ENCODE results near the gene BTN3A1. TPM values are rescaled to one million over a fixed set of nuclear protein-coding genes. Genes with fewer than 3 reads are reported as not detected.
"Not testable (repeated sequence)": the region's sequence is repeated elsewhere in the genome, so short reads cannot be mapped to it uniquely, and the experiment has no call there.

The BTN3A1 gene
- total RNA-seq, 1 donor from 2014 or later = 9.0 TPM

DNA sequence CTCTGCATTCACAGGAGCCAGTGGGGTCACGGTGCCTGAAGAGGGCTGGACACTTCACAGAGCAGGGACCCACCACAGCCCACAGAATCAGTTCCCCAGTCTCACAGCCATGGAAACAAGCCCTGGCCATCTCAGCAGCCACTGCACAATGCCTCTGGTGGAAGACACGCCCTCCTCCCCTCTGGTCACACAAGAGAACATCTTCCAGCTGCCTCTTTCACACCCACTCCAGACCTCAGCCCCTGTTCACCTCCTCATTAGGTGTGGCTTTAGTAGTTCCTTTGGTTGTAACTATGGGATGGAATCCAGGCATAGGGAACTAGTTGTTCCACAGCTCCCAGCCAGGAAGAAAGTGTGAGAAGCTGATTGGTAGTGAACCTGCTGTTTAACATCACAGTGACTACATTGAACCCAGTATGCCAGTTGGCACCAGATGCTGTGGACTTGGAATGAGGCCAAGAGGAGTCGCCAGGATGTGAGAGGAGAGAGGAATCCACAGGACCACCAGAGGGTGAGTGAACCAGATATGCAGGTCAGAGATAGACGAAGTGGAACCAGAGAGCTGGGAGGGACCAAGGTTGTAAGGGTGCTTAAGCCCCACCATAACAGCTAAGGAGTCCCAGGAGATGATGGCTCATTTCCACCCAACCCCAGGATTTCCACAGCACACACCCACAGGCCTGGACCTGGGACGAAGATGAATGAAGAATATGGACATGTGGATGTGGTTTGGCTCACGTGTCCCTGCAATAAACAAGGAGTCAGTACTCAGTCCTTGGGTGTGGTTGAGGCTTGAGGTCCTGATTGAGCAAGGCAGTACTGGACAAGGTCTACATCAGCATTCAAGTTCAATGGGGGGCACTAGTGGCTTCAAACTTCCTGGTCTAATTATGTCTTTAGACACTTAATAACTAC lies 29.4 kb downstream of the BTN3A1 start:
- intact Hi-C loops (cut with DNase I) = no loop called here
- no peak for DNase-seq
- no peak for ATAC-seq (ENCODE audit: poor library complexity)

DNA sequence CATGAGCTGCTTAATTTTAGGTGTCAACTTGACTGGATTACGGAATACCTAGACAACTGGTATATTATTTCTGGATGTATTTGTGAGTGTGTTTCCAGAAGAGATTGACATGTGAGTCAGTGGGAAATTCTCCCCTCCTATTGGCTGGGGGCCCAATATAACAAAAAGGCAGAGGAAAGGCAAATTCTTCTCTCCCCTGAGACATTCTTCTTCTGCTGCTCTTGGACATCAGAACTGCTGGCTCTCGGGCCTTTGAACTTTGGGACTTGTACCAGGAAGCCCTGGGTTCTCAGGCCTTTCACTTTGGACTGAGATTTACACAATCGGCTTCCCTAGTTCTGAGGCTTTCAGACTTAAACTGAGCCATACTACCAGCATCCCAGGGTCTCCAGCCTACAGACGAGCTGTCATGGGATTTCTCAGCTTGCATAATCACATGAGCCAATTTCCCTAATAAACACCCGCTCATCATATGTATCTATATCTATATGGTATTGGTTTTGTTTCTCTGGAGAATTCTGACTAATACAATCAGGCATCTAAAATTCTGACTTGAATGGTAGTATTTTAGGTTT lies 30.6 kb downstream of the BTN3A1 start:
- intact Hi-C loops (cut with DNase I) = no loop called here
- DNase-seq = no peak

DNA sequence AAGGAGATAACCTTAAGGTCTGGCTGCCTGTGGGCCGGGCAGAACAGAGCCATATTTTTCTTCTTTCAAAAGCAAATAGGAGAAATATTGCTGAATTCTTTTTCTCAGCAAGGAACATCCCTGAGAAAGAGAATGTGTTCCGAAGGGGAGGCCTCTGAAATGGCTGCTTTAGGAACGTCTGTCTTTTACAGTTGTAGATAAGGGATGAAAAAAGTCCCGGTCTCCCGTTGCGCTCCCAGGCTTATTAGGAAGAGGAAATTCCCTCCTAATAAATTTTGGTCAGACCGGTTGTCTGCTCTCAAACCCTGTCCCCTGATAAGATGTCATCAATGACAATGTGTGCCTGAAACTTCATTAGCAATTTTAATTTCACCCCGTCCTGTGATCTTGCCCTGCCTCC lies 31.6 kb downstream of the BTN3A1 start:
- ATAC-seq (ENCODE audit: poor library complexity); intact Hi-C loops (cut with DNase I); DNase-seq: not testable (repeated sequence)

More for the DNA sequence above, 30.6 kb downstream of the BTN3A1 start:
- no peak for ATAC-seq (ENCODE audit: poor library complexity)

DNA sequence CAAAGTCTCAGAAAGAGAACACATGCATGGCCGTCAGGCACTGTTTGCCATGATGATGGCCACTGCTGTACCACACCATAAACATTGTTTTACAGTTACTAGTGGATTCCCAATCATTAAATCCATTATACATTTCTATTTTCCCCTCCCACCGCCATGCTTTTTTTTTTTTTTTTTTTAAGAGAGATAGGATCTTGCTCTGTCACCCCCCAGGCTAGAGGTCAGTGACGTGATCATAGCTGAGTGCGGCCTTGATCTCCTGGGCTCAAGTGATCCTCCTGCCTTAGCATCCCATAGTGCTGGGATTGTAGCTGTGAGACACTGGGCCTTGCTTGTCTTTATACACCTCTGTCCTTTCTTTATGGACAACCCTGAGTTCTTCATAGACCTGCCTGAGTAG lies 33.9 kb downstream of the BTN3A1 start:
- intact Hi-C loops (cut with DNase I) = no loop called here
- DNase-seq = no peak
- ATAC-seq (ENCODE audit: poor library complexity) = no peak

DNA sequence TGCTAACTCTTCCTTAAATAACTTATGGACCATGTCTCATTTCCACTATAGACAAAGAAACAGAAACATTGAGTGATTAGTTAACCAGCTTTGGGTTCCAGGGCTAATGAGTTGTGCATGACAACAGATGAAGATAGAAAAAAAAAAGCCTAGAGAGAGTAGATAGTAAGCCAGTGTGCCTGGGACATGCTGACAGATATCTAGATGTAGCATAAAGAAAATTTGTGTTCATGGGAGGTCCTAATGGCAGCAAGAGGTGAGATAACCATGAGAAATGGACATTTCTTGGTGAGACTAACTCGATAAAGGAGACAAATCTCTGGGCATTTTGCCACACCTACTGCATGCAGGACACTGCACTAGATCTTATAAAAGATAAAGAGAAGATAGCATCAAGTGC lies 35.5 kb downstream of the BTN3A1 start:
- ATAC-seq (ENCODE audit: poor library complexity) = no peak
- intact Hi-C loops (cut with DNase I) = no loop called here

DNA sequence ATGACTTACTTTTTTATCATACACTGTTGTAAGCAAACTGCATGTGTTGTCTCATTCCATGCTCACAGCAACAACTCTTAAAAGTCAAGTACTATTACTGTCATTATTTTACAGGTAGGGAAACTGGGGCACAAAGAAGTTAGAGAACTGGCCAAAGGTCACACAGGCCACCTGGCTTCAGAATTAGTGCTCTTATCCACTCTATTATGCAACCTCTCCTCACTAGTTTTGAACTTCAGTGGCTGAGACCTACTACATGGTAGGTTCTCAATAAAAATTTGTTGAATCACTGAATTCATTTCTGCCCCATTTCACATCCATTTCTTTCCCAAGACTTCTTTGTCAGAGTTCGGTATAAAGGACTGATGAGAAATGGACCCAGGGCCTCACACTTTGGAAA lies 35.9 kb downstream of the BTN3A1 start:
- intact Hi-C loops (cut with DNase I) = no loop called here
- DNase-seq = no peak
- ATAC-seq (ENCODE audit: poor library complexity) = no peak

More for the DNA sequence above, 35.5 kb downstream of the BTN3A1 start:
- DNase-seq = no peak

DNA sequence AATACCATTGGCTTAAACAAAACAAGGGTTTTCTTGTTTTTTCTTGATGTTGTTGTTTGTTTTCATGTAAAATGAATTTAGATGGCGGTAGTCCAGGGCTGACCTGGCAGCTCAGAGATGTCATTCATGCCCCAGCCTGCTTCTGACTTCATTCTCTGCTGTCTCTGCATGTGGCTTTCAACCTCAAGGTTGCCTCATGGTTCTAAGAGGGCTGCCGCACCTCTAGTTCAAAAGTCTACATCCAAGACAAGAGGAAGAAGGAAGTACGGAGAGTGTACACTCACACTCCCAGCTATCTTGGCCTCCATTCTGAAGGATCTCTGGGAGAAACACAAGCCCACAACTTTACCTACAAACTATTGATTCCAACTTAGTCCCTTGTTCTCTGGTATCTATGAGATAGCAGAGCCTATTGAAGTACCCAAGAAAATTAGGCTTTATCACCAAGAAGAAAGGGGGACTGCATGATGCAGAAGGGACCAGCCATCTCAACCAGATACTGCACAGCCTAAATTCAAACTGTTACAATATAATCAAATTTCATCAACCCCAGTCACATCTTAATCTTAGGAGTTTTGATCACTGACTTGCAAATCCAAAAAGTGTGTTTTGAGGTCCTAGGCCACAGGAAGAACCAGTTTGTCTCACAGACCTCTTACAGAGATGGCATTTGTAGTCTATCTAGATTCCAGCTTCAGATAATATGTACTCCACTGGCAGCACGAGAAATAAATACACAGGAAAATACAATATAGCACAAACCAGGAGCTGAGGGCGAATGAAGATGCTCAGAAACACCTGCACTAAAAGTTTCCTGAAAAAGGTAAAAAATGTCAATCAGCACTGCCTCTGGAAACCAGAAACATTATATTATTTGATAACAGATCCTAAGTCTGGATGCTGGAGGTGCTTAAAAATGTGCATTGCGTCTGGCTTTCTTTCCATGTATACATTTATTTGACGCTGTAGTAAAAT lies 37.4 kb downstream of the BTN3A1 start:
- intact Hi-C loops (cut with DNase I) = no loop called here
- DNase-seq (no peak), ATAC-seq (ENCODE audit: poor library complexity) (no peak)

DNA sequence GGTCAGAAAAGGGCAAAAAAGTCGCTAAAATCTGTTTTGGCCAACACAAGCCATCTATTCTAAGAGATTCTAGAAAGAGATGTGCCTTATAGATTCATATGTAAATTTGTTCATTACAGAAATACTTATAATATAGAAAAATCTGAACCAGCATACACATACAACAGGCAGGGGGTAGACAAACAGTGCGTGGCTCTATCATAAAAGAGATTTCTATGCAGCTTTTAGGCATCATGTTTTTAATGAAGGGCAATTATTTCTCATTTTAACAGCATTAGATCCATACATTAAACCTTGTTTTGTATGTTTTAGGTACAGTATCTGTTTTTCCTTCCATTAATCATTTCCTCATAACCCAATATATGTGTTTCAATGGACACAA lies 38.9 kb downstream of the BTN3A1 start:
- no peak for DNase-seq
- intact Hi-C loops (cut with DNase I) = no loop called here
- no peak for ATAC-seq (ENCODE audit: poor library complexity)

DNA sequence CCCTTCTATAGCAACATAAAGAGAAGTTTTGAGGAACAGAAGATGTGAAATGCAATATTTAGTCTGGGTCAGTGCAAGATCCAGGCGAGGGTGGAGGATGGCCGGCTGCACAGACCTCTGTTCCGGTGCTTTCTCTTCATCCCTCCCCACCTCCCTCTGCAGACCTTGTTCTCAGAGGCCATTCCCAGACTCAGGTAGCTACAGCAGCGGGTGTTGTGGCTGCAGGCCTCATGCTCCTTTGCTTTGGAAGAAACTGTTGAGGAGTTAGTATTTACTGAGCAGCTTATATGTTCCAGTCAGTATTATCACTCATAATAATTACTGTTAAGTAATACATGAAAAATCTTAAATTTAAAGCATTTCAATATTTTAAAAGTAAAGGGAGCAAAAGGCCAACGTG lies 39.9 kb downstream of the BTN3A1 start:
- ATAC-seq (ENCODE audit: poor library complexity) (no peak), DNase-seq (no peak)
- intact Hi-C loops (cut with DNase I) = no loop called here

DNA sequence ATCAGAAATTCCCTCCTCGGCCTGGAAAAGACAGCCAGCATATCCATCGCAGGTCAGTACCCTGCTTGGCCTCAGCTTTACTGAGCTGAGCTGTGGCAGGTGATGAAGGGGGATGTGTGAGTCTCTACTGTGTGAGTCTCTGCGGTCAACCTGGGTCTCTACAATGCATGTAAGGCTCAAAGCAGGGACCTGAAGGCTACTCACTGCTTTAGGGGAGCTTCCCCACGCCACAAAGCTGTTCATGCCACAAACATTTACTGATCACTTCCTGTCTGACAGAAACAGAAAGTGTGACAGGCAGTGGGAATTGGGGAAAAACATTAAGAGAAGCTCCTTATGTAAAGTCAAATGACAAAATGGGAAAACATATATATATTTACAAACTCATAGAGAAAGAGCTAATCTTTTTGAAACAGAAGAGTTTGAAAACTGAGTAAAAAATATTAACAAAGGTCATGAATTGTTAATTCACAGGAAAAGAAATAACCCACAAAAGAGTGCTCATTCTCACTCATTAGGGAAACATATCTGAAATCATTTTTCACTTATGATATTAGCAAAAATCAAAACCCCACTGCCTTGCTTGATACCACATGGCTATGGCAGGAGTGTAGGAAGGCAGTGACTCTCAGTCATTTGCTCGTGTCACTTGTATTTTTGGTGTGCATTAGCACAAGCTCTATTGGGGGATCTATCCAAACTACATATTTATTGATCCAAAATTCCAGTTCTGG lies 44.0 kb downstream of the BTN3A1 start:
- DNase-seq (no peak), ATAC-seq (ENCODE audit: poor library complexity) (no peak)
- intact Hi-C loops (cut with DNase I) = no loop called here

DNA sequence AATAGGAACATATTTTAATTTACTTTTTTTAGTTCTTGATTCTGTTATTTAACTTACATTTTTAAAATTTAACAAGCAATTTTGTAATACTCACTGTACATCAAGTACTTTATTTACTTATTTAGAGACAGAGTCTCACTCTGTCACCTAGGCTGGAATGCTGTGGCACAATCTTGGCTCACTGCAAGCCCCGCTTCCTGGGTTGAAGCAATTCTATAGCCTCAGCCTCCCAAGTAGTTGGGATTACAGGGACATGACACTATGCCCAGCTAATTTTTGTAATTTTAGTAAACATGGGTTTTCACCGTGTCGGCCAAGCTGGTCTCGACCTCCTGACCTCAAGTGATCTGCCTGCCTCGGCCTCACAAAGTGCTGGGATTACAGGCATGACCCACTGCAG lies 45.2 kb downstream of the BTN3A1 start:
- ATAC-seq (ENCODE audit: poor library complexity) (no peak), DNase-seq (no peak)
- intact Hi-C loops (cut with DNase I) = no loop called here

DNA sequence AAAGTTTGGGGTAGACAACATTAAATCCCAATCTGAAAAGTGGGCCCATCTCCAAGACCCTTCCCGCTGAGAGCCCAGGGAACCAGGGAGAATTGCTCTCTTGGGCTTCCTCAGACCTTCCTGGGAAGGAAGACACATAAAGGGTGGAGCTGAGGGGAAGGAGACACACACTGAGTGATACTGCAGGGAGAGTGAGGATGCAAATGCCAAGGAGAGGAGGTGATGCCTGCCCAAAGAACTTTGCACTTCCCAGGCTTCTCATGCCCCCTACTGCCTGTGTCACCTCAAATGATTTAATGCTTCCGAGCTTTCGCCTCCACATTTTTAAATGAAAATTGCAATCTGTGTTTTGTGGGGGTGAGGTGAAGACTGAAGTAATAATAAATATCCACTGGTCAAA lies 48.2 kb downstream of the BTN3A1 start:
- intact Hi-C loops (cut with DNase I) = no loop called here
- no peak for DNase-seq

DNA sequence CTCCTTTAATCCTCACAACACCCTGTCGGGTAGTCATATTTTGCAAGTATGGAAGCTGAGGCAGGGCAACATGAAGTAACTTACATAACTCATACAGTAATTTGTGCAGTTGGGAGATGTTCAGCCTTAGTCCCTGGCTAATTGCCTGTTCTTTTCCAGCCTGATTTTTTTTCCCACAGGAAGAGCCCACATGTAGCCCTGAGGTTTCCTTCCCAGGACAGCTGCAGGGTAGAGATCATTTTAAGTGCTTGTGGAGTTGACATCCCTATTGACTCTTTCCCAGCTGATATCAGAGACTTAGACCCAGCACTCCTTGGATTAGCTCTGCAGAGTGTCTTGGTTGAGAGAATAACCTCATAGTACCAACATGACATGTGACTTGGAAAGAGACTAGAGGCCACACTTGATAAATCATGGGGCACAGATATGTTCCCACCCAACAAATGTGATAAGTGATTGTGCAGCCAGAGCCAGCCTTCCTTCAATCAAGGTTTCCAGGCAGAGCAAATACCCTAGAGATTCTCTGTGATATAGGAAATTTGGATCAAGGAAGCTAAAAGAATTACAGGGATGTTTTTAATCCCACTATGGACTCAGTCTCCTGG lies 50.7 kb downstream of the BTN3A1 start:
- intact Hi-C loops (cut with DNase I) = no loop called here
- DNase-seq = no peak
- no peak for ATAC-seq (ENCODE audit: poor library complexity)

More for the DNA sequence above, 48.2 kb downstream of the BTN3A1 start:
- no peak for ATAC-seq (ENCODE audit: poor library complexity)

DNA sequence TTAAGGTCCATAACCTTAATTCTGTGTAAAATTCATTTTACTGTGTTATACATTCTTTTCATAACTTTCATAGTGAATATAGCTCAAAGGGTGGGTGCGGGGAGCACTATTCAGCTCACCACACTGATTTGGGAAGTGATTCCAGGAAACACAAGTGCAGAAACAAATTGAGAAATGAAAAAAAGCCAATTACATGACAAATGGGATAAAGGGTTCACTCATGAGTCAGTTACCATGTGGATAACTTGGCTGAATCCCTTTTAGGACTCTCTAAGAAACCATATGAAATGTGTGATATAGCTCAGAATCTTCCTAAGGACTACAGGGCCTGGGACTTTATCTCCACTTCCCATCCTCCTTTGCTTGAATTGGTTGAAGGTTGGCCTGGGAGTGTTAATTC lies 52.6 kb downstream of the BTN3A1 start:
- ATAC-seq (ENCODE audit: poor library complexity) = no peak
- no peak for DNase-seq
- intact Hi-C loops (cut with DNase I) = no loop called here

DNA sequence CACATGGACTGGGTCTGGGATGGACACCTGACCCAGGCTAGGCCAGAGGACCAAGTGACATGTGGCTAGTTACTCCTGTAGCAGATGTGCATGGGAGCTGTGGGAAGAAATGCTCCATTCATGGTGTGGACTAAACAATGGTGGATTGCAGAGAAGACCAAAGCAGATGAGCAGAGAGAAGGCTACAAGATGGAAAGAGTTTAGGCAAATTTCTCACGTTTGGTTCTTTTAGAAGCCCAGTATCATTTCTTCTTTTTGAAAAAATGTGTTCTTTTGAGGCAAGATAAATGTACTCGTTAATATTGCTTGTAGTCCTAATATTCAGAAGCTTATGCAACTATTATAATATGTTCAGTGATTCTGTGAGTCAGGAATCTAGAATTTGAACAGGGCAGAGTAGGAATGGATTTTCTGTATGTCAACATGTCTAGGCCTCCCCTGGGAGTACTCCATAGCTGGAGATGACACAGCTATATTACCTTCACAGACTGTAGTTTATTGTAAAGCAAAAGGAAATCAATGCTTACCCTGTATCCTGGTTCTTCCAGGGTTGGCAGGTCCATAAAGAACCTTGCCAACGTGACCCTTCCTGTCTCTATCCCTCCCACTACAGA lies 53.4 kb downstream of the BTN3A1 start:
- ATAC-seq (ENCODE audit: poor library complexity) (no peak), DNase-seq (no peak)
- intact Hi-C loops (cut with DNase I) = no loop called here

DNA sequence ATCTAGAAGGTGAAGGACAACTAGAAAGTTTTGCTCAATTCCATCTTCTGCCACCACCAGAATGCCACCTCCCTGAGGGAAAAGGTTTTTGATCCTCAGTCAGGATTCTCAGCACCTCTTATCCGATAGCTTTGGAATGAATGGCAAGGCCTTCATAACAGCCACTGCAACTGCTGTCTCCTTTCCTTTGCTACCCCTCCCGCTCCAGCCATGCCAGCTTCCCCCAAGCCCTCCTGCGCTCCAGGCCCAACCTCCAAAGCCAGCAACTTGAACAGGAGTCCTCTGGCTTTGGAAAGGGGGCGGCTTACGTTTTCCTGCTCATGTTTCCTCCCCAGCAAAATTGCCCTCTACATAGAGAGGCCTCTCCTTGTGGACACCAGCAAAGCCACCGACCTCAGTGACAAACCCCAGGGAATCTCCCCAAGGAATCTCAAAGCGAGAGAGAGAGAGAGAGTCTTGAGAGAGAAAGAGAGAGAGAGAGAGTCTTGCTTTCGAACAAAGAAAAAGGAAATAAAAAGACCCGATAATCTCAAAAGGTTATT lies 55.3 kb downstream of the BTN3A1 start:
- peak; percentile 64 for ATAC-seq (ENCODE audit: poor library complexity)
- no peak for DNase-seq
- intact Hi-C loops (cut with DNase I) = no loop called here

DNA sequence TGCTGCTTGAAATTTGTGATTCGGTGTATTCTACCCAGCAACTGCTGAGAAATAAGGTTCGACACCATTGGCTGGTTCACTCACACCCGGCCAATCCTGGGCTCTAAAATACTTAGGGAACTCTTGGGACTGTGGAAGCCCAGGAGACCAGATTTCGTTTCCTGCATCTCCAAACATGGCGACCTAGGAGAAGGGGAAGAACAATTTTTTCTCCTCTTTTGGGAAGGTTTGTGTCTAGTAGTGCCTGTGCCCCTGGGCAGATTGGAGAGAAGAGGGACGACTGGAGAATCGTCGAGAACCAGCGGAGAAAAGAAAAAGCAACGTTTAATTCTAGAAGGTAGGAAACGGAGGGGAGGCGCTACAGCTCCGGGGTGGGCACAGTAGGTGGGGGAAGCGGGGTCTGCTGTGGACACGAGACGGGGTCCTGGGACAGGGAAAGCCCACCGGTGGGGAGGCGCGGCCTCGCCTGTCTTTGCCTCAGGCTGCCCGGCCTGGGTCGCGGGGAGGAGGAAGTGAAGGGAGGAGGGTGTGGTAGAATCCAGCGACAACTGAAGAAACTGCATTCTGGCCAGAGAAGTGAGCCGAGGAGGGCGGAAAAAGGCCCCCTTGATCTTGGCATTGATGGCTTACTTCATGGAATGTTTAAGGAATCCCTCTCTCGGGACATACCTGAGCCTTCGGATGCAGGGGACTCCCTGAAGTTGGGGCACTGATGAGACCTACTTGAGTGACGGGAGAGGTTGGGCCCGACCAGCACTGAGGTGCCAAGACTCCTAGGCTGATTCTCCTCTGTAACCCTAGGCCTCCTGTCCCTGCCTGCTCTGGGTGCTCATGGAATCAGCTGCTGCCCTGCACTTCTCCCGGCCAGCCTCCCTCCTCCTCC lies 56.0 kb downstream of the BTN3A1 start, which contains the start of gene BTN2A1:
Gene BTN2A1, plus strand, starts transcription at position 150 of the 883 bp plus-strand sequence. Its CDS starts 682 bp downstream, at position 832.
- intact Hi-C loops (cut with DNase I) = no loop called here
- DNase-seq = peak; percentile 81
- ATAC-seq (ENCODE audit: poor library complexity) = peak; percentile 99

Data from Right ventricle myocardium superior (tissue), 1 donor.